Stimulated activated CD4-positive, alpha-beta T cell treated with anti-CD3 and anti-CD28 coated beads, Interleukin-12 subunit alpha, Interleukin-12 subunit beta, amount 100 ng/mL, for 4 hours (primary cell): Measurements from ENCODE around the gene ASB18.
"Not testable (repeated sequence)": the region's sequence is repeated elsewhere in the genome, so short reads cannot be mapped to it uniquely, and the experiment has no call there.

Experiments
- DNase-seq: peaks from one replicate; pipeline ENCODE4 v3.0.0-alpha.2; 2020

Gene ASB18

GRCh38 chr2:236284208-236284607 lies 20.0 kb upstream of the ASB18 start:
- DNase-seq: no peak

GRCh38 chr2:236282406-236282805 lies 18.2 kb upstream of the ASB18 start:
- no peak for DNase-seq

GRCh38 chr2:236281423-236281822 lies 17.2 kb upstream of the ASB18 start:
- DNase-seq: no peak

- no peak for DNase-seq
Observed at GRCh38 chr2:236273126-236273525, 8.9 kb upstream of the ASB18 start.

- DNase-seq: no peak
Observed at GRCh38 chr2:236271851-236272250, 7.6 kb upstream of the ASB18 start.

GRCh38 chr2:236269876-236270275 lies 5.7 kb upstream of the ASB18 start:
- DNase-seq: not testable (repeated sequence)

- no peak for DNase-seq
Observed at GRCh38 chr2:236265675-236266074, 1.5 kb upstream of the ASB18 start.

GRCh38 chr2:236262238-236262637 lies 2.0 kb downstream of the ASB18 start:
- DNase-seq: no peak

GRCh38 chr2:236261452-236261851 lies 2.8 kb downstream of the ASB18 start:
- DNase-seq: no peak

- no peak for DNase-seq
Observed at GRCh38 chr2:236259371-236259770, 4.8 kb downstream of the ASB18 start.

- no peak for DNase-seq
Observed at GRCh38 chr2:236257575-236257974, 6.6 kb downstream of the ASB18 start.

- no peak for DNase-seq
Observed at GRCh38 chr2:236257136-236257535, 7.1 kb downstream of the ASB18 start.

- no peak for DNase-seq
Observed at GRCh38 chr2:236256366-236256985, 7.7 kb downstream of the ASB18 start.

- DNase-seq: no peak
Observed at GRCh38 chr2:236254674-236255073, 9.5 kb downstream of the ASB18 start.

- no peak for DNase-seq
Observed at GRCh38 chr2:236254001-236254400, 10.2 kb downstream of the ASB18 start.

GRCh38 chr2:236252602-236253001 lies 11.6 kb downstream of the ASB18 start:
- DNase-seq: no peak

GRCh38 chr2:236250909-236251579 lies 13.2 kb downstream of the ASB18 start:
- no peak for DNase-seq

GRCh38 chr2:236250286-236250685 lies 13.9 kb downstream of the ASB18 start:
- DNase-seq: no peak

GRCh38 chr2:236249066-236249465 lies 15.1 kb downstream of the ASB18 start:
- DNase-seq: no peak

GRCh38 chr2:236246711-236247246 lies 17.4 kb downstream of the ASB18 start:
- no peak for DNase-seq

GRCh38 chr2:236244256-236244655 lies 19.9 kb downstream of the ASB18 start:
- no peak for DNase-seq

- no peak for DNase-seq
Observed at GRCh38 chr2:236242057-236242495, 22.1 kb downstream of the ASB18 start.

- no peak for DNase-seq
Observed at GRCh38 chr2:236241181-236242056, 22.8 kb downstream of the ASB18 start.
